Stimulated activated CD4-positive, alpha-beta T cell treated with anti-CD3 and anti-CD28 coated beads, Interleukin-2, amount 100 ng/mL, for 4 hours (primary cell): ENCODE data around the gene GLE1.
"Not testable (repeated sequence)": the region's sequence is repeated elsewhere in the genome, so short reads cannot be mapped to it uniquely, and the experiment has no call there.

Experiments
- DNase-seq: peaks from one replicate; pipeline ENCODE4 v3.0.0-alpha.2; 2020; ENCODE audit warnings: low read depth

Gene GLE1

DNA sequence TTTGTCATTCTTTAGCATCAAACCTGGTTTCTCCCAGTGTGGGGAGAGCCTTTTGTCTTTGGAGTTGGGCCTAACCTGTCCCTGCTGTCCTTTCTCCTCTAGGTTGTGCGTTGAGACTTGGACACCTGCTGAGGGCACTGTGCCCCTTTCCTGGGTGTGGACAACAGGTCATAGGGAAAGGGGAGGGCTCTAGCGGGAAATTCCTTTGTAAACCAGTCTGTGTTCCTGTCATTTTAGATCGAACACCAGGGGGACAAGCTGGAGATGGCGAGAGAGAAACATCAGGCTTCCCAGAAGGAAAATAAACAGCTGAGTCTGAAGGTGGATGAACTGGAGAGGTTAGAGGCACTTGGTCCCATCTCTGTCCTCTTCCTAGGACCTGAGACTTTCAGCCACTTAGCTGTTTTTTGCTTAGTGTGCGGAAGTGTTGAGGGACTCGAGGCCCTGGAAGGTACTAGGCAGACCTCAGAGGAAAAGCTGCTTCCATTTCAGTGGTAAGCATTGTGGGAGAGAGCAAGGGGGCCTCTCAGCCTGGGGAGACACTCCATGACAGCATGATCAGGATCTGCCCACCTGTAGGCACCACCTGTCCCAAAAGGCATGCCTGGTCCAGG lies 8.6 kb upstream of the GLE1 start:
- no peak for DNase-seq

DNA sequence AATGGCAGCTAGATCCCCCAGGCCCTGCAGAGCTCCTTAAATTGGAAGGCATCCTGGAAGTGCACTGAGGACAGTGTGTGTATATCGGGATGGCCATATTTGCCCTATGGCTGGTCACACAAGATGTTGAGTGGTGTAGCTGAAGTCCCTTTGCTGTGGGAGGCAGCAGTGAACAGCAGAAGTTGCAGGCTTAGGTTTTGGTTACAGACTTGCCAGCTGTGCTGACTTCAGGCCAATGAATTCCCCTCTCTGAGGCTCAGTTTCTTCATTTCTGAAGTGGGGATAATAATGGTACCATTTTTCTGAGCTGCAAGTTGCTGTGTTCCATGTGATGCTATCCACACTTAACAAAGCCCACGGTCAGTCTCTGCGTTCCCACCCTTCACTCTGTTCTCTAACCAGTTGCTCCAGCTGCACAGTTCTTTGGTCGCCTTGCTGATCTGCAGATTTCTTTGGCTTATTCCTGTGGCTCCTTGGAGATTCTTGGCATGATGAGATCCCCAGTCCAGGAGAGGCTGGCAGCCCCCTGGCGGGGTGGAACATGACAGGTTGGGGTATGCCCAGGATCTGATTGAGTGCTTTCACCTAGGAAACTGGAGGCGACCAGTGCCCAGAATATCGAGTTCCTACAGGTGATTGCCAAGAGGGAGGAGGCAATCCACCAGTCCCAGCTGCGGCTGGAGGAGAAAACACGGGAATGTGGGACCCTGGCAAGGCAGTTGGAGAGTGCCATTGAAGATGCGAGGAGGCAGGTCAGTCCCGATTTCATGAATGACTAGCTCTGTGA lies 6.5 kb upstream of the GLE1 start:
- DNase-seq: no peak

GRCh38 chr9:128498911-128499310 lies 5.6 kb upstream of the GLE1 start:
- DNase-seq: no peak

- no peak for DNase-seq
Measured at GRCh38 chr9:128499920-128500319, 4.6 kb upstream of the GLE1 start.

DNA sequence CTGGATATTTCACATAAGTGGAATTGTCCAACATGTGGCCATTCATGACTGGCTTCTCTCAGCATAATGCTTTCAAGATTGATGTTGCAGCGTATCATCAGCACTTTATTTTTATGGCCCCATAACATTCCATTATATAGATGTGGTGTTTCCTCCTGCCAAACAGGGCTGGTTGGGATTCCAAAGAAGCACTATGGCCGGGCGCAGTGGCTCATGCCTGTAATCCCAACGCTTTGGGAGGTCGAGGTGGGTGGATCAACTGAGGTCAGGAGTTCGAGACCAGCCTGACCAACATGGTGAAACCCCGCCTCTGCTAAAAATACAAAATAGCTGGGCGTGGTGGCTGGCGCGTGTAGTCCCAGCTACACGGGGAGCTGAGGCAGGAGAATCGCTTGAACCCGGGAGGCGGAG lies 1.1 kb upstream of the GLE1 start:
- not testable (repeated sequence) for DNase-seq

DNA sequence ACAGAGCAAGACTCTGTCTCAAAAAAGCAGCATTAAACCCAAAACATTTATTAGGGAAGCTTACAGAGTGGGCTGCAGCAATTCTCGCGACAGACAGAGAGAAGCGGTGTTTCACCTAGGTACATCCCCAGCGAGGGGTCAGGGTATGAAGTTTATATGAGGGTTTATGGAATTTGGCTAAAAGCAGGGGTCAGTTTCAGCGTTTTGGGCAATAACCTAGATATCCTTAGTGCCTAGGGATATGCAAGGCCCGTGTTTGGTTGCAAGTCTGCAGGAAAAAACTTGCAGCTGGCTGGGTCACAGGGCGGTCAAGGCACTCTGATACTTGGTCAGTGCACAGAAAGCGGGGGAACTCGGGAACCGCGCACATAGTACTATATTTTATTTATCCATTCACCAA lies 649 bp upstream of the GLE1 start:
- DNase-seq: no peak

- no peak for DNase-seq
Measured at GRCh38 chr9:128505414-128505765, 871 bp downstream of the GLE1 start.

GRCh38 chr9:128505906-128506305 lies 1.4 kb downstream of the GLE1 start:
- not testable (repeated sequence) for DNase-seq

GRCh38 chr9:128512820-128513219 lies 8.3 kb downstream of the GLE1 start:
- DNase-seq: no peak

DNA sequence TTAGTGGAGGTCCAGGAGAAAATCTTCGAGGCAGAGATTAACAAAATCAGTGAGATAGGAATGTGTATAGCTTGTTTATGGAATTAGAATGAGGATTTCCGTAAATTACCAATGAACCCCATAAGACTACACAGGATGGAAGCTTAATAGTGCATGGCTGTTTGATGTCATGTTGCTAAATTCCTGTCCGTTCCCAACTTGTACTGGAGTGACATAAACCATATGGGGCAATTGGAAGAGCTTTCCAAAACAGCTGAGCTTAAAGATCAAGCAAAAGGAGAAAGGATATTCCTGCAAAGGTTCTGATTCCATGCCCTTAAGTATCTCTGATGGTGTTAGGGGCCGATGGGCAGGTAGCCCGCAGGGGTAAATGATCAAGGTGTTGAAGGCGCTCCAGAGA lies 17.4 kb downstream of the GLE1 start:
- DNase-seq: no peak

GRCh38 chr9:128523199-128523925 lies 18.8 kb downstream of the GLE1 start:
- no peak for DNase-seq

- no peak for DNase-seq
Measured at GRCh38 chr9:128526720-128527119, 22.2 kb downstream of the GLE1 start.

GRCh38 chr9:128528445-128529160 lies 24.1 kb downstream of the GLE1 start:
- no peak for DNase-seq

DNA sequence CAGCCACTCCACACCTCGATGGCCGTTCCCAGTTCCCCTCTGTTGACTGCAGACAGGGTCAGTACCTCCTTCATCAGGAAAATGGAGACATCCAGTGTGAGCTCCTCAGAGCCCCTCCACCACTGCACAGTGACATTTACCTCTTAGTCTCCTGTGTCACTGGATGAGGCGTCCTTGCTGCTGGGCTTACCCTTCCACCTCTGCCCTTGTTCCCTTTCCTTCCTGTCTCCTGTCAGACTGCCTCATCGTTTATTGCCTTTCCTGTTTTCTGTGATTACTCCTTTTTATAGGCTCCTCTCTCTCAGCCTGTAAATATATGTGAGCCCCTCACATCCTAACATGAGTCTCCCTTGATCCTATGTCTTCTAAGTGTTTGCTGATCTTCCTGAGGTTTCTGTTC lies 24.7 kb downstream of the GLE1 start:
- no peak for DNase-seq

DNA sequence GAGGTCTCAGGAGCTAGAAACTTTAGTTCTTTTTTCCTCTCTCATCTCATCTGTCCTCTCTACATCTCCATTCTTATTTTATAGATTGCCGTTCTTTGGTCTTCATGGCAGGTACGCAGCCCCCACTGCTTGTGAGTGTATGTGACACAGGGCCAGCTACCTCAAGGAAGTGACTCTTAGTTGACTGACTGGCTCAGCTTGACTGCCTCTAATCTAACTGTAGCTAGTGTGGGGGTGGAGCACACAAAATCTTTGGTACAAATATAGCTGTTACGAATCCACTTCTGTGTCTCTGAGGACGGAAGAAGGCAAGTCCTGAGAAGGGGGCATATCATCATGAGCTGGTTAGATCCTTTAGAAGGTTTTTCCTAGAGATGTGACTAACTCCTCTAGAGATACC lies 28.1 kb downstream of the GLE1 start:
- DNase-seq: no peak

GRCh38 chr9:128540634-128541360 lies 36.3 kb downstream of the GLE1 start:
- DNase-seq: no peak

DNA sequence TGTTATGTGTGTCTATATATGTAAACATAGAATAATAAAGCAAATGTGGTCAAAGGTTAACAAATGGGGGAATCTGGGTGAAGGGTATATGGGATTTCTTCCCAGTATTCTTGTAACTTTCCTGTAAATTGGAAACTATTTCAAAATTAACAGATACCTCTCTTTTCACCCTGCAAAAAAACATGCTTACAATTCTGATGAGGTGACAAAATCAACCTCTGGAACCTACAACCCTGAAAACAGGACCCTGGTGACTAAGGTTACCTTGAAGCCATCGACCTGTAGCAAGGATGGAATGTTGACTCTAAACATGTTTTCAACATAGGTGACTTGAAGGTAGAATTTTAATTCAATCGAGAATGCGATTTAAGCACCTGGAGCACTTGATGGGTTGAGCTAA lies 42.0 kb downstream of the GLE1 start:
- DNase-seq: no peak

GRCh38 chr9:128548876-128549275 lies 44.4 kb downstream of the GLE1 start:
- DNase-seq: no peak

GRCh38 chr9:128550226-128550625 lies 45.7 kb downstream of the GLE1 start:
- DNase-seq: peak; percentile 26

DNA sequence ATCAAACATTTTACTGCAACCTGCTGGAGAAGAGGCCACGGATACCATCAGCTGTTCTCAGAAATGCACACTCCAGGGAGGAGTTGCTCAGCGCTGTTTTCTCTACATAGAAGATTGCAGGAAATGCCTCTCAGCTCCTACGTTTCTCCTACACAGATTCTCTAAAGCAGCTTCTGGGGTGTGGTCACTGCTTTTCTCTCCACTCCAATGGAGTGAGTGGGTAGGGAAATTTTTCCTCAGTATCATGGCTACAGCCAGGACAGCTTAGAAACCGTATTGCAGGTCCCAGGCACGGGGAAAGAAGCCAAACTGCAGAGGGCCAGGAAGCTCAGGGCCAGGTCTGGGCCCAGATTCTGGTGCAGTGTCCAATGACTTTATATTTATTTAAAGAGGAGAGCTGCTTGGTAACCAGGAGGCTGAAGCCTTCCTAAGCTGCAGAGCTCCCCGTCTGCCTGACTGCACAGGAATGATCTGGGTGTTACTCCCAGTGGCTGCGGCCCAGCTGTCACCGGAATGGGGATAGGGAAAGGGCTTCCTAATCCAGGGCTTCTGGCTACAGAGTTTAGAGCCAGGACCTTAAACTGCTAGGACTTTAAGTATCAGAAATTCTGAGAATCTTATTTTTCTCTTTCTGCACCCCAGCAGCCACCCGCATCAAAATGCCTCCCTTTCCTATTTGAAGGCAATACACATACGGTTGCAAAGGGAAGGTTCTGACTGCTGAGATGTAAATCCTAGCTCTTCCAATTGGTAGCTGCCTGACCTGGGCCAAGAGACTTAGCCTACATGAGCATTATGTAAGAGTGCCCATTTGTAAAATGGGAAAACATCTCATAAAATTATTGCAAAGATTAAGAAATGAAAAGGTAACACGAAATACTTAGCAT lies 46.5 kb downstream of the GLE1 start:
- DNase-seq: no peak

- no peak for DNase-seq
Measured at GRCh38 chr9:128551657-128552152, 47.2 kb downstream of the GLE1 start.
